COLO668 (cell line): ENCODE measurements around the gene TIMM17A.

Experiments used
- DNase-seq: peaks from one replicate; lab custom pipeline; 2025; ENCODE audit not compliant: unreplicated experiment; lab: John Stamatoyannopoulos, UW

The TIMM17A gene

GRCh38 chr1:201955009-201955728 lies at the start of gene TIMM17A:
TSS of gene TIMM17A (plus strand) at chr1:201955503. CDS start at chr1:201955527, 24 bp downstream.
- peak; percentile 98 for DNase-seq

- DNase-seq: no peak
Measured at GRCh38 chr1:201906336-201906735, 49.0 kb upstream of the TIMM17A start.

GRCh38 chr1:201907621-201908020 lies 47.7 kb upstream of the TIMM17A start:
- no peak for DNase-seq

- DNase-seq: no peak
Measured at GRCh38 chr1:201911826-201912571, 43.3 kb upstream of the TIMM17A start.

DNA sequence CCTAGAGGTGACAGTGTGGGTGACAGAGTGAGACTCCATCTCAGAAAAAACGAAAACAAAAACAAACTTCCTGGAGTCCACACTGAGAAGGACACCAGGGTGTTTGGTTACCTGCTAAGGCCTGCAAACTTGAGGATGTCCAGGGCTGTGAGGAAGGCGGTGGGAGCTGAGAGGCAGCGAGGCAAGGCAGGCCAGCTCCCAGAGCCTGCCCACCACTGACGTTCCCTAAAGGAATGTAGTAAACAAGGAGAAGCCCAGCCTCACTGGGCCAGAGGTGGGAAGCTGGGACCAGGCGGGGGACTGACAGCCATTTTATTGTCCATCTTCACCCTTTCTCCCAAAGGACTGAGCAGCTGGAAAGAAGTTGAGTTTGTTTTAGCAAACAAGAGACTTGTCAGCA lies 42.5 kb upstream of the TIMM17A start:
- no peak for DNase-seq

GRCh38 chr1:201914456-201915235 lies 40.7 kb upstream of the TIMM17A start:
- DNase-seq: no peak

DNA sequence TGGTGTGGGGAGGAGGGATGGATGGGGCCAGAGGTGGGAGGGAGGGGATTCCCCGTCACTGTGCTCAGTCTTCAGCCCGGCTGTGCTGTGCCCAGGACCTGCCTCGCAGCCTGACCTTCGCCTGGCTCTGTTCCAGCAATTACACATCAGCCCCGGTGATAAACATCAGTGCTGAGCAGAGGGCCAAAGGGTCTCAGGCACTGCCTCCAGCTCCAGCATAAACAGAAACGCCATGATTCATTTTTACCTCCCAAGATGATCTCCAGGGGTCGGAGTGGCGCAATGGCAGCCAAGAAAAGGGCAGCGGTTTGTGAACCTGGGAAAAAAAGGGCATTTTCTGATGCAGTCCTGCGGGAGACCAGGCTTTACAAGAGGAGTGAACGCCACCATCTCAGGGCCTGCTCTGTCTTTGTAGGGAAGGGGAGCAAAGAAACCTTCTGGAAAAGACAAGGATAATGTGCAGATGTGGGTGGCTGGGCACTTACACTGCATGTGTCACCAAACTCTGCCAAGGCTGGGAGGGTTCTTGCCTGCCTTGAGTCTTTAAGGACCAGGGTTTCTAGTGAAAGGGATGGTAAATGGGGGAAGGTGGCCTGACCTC lies 38.6 kb upstream of the TIMM17A start:
- DNase-seq: peak; percentile 72

GRCh38 chr1:201917362-201918033 lies 37.8 kb upstream of the TIMM17A start:
- DNase-seq: no peak

GRCh38 chr1:201918343-201918742 lies 37.0 kb upstream of the TIMM17A start:
- DNase-seq: no peak

GRCh38 chr1:201921952-201922558 lies 33.2 kb upstream of the TIMM17A start:
- DNase-seq: no peak

- no peak for DNase-seq
Measured at GRCh38 chr1:201925301-201925567, 30.1 kb upstream of the TIMM17A start.

GRCh38 chr1:201925981-201926645 lies 29.2 kb upstream of the TIMM17A start:
- DNase-seq: no peak

- DNase-seq: no peak
Measured at GRCh38 chr1:201928266-201928665, 27.0 kb upstream of the TIMM17A start.

DNA sequence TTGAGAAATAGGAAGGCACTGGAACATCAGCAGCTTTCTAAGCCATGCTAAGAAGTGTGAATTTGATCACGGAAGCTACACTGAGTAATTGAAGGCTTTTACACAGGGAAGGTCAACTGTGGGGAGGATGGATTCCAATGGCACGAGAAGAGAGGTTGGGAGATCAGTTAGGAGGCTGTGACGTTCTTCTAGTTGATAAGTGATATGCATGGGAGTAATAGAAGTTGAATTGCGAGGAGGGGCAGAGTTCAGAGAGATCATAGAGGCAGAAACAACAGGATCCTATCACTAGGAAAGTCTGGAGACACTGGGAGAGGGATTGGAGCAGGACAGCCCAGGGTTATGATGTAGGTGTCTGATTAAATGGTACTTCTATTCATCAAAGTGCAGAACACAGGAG lies 25.2 kb upstream of the TIMM17A start:
- no peak for DNase-seq

DNA sequence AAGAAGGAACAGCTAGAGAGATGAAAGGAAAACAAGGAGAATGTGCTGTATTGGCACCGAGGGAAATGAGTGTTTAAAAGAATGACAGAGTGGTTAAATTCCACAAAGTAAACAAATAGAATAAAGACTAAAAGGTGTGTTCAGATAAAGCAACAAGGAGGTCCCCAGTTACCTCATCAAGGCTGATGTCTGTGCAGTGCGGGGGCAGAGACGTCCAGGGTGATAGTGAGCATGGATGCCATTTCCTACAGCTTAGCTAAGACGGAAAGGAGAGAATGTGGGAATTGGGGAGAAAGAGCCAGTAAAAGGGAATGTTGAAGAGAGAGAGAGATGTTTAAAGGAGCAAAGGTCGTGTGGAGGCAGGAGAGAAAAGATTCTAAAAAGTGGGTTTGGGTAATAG lies 24.5 kb upstream of the TIMM17A start:
- no peak for DNase-seq

DNA sequence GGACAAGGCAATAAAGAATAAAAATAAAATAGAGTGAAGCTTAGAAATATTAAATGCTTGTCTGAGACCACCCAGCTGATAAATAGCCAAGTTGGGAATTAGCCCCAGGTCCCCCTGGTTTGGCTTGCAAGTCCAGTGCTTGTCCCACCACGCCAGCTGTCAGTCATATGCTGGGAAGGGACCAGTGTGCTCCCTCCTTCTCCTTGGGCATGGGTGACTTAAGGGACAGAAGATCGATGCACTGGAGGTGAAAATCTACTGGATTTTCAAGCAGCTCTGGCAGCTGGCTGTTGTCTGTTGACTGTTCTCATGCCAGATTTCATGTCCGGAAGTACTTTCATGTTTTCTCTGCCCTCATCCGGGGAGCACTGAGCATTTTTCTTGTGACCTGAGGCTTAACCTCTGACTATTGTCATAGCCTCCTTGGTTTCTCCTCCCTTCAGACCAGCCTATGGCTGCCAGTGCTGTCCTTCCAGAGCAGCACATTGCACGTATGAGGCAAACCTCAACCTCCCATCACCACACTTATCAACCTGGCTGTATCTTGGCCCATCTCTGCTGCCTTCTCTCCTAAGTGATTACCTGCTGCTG lies 21.4 kb upstream of the TIMM17A start:
- DNase-seq: no peak

DNA sequence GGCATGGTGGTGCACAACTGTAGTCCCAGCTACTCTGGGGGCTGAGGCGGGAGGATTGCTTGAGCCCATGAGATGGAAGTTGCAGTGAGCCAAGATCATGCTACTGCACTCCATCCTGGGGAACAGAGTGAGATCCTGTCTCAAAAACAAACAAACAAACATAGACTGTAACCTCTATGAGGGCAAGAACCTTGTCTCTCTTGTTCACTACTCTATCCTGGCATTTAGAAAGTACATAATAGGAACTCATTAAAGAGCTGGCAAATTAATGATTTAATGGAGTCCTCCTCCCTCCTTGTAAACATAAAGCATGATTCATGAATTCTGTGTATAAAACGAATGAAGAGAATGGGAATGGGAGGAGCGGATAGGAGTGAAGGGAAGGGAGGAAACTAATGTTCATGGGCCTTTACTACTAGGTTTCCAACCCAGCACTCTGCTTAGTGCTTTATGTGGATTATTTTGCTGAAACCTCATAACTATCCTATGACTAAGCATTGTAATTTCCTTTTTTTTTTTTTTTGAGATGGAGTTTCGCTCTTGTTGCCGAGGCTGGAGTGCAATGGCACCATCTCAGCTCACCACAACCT lies 17.6 kb upstream of the TIMM17A start:
- no peak for DNase-seq

- DNase-seq: no peak
Measured at GRCh38 chr1:201938440-201939035, 16.8 kb upstream of the TIMM17A start.

DNA sequence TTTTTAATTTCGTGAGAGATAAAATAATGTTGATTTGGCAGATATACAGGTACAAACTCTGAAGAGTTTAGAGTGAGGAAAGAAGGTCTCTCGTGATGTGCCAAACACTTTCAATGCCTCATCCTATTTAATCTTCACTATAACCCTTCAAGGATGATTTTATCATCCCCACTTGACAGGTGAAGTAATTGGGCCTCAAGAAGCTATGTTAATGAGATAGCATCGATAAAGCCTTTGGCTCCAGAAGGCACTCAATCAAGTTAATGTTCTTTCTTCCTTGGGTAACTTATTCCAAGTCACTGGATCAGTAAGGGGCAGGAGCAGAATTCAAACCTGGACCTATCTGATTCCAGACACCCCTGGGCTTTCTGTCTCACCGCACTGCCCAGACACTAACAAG lies 16.2 kb upstream of the TIMM17A start:
- no peak for DNase-seq
